HG02763 (cell line): ENCODE measurements around the gene IMPACT.

ENCODE experiments used
- ATAC-seq: cut with Tn5 transposase; IDR thresholded peaks from one replicate; pipeline ENCODE4 v1.9.1; 2021; ENCODE audit warnings: mild to moderate bottlenecking, moderate library complexity; ENCODE audit not compliant: unreplicated experiment

The IMPACT gene

GRCh38 chr18:24475926-24476589 lies 49.6 kb downstream of the IMPACT start:
- ATAC-seq, result no peak

DNA sequence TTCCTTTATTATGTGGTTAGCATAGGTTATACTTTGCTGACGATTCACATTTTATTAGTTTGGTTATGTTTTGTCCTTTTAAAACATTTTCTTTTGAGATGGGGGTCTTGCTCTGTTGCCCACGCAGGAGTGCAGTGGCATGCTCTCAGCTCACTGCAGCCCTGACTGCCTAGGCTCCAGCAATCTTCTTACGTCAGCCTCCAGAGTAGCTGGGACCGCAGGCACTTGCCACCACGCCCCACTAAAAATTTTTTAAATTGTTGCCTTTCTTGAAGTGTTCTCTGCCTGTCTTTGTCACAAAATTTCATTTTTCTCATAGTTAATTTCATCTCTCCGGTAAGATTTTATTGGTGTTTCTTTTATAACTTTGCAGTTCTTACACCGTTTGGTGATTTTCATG lies 52.9 kb downstream of the IMPACT start:
- ATAC-seq, result no peak

DNA sequence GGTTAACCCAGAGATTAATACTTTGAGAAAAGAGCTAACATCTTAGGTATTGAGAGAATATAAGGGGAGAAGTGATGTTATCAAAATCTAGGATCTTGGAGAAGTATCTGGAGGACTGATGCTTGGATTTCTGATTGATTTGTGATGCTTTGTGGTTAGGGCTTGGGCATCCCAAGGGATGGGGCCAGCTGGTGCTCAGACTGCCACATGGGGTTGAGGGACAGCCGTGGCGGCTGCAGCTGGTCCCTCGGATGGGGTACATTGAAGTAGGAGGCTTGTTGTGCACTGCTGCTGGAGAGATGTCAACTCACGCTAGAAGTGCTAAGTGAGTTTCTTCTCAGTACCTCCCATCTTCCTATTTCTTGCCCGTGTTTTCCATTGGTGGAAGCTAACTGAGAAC lies 56.4 kb downstream of the IMPACT start:
- ATAC-seq, result no peak

GRCh38 chr18:24485681-24486080 lies 59.2 kb downstream of the IMPACT start:
- ATAC-seq, result no peak

GRCh38 chr18:24486684-24487083 lies 60.2 kb downstream of the IMPACT start:
- ATAC-seq, result no peak

GRCh38 chr18:24488824-24489493 lies 62.5 kb downstream of the IMPACT start:
- no peak for ATAC-seq

DNA sequence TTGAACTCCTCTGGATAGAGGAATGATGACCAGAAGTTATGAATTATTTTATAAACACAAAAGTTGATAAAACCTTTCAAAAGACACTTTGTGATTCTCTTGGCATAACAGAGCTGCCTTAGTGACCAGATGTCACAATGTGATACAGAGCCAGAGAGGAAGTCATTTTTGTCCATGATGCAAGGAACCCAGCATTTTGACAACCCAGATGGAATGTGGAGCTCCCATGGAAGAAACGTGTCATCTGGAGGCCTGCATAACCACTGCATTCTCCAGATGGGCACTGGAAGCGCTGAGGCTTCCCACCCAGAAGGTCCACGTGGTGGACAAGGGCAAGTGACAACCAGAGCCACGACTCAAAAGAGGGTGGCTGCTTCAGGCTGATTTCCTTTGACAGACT lies 64.1 kb downstream of the IMPACT start:
- ATAC-seq, result no peak

DNA sequence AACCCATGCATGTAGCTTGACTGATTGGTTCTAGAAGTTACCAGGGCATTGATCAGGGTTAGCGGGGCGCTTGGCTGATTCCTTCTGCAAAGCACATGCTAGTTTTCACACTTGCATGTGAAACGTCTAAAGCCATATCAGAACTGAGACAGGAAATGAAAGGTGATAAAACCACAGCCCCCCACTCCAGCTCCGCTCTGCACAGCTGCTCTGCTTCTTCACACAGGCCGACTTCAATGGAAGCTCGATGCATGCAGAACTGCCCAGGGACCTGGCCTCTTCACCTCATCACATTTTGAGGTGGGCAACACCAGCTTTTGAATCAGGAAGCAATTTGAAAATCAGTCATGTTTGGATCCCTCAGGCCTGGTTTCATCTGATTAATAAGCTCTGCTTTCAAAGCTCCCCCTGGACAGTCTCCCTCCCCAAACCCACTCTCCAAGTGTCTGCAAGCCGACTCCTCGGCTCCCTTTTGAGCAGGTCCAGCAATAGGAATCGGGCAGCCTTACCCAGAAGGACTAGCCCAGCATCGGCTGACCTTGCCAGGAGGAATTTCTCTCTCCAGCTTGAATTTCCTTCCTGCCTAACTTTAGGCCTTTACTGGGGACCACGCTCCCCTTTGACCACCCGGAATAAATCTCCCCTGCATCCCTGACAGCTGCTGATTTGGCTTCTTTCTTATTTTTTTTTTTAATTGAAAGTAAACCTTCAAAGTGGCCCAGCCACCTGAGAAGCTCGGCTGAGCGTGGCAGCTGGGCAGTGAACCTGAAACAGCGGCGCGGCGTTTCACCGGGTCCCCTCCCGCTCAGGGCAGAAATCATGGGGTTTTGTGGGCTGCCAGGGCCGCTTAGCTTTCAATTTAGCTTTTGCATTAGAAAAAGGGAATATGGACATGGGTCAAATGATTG lies 65.7 kb downstream of the IMPACT start:
- ATAC-seq, result peak; percentile 76

DNA sequence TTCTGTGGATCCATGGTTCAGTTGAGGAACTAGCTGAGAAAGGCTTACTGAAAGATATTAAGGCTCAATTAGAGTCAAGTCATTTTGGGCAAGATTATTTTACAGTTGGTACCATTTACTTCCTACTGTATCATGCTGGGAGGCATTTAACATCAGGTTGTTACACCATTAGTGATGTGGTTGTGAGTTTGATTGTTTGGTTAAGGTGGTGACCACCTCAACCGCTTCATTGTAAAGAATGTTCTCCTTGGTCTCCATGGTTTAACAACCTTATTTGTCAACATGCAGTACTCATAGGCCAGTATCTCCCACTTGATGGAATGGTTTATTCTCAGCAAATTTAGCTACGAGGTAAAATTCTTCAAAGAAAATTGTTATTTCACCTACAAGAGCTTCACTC lies 68.1 kb downstream of the IMPACT start:
- ATAC-seq, result no peak

DNA sequence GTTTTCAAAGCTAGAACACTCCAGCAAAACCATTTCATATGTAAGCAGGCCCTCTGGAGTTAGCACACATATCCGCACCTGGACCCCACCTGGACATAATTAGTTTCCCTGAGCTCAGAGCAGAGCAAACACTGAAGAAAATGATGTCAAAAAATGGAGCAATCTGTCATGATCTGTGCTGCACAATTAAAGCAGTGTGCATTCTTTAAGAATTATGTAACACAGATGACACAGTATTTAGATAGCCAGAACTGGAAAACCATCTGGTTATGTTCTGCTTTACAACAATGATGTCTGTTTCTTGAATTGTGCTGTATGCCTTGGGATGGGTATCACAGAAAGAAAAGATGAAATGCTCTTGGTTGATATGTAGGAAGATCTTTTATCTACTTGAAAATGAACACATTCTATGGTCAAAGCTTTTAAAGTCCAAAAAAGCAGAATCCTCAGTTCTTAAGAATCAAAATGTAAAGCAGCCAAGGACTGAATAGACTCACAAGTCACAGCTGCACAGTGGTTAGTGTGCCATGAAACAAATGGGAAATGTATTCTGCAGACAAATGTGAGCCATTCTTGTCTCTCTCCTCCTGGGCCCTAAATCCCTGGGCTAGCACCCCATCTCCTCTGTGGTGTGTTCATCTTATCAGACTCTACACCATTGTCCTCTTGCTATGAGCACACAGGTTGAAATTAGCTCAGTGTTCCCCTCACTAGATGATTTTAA lies 70.7 kb downstream of the IMPACT start:
- ATAC-seq, result no peak

GRCh38 chr18:24499814-24500213 lies 73.3 kb downstream of the IMPACT start:
- ATAC-seq, result no peak

GRCh38 chr18:24500217-24500616 lies 73.7 kb downstream of the IMPACT start:
- ATAC-seq, result no peak

DNA sequence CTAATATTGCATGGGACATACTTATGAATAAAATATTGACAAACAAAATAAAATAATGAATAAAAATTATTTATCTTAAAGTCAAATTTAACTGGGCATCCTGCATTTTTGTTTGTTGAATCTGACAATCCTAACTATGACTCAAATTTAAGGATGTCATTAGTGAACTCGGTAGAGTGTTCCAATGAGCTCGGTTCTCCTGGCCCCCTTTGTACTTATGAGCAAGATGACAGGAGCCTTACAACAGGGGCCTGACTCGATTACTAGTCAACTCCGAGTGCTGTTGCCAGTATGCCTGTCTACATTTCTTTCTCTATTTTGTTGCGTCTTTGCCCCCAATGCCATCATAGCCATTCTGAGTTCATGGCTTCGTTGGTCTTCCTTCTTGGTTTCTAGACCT lies 74.3 kb downstream of the IMPACT start:
- no peak for ATAC-seq

GRCh38 chr18:24502667-24503523 lies 76.4 kb downstream of the IMPACT start:
- ATAC-seq, result no peak
